SK-N-SH (cell line): Measurements from ENCODE around the gene SLAMF8.

Experiments
- REST ChIP-seq: IDR thresholded peaks from 2 replicates; pipeline ENCODE4 v1.6.1; 2012; ENCODE audit warnings: mild to moderate bottlenecking, low read depth, low read length, moderate library complexity
- TF ChIP-seq, protein P1 (sequence below): fragments of 200-600 bp; sonication (generic); IDR thresholded peaks from 2 replicates; pipeline ENCODE4 v1.6.1; 2017; ENCODE audit warnings: antibody characterized with exemption, mild to moderate bottlenecking, moderate library complexity

- TF ChIP-seq, protein P1, sequence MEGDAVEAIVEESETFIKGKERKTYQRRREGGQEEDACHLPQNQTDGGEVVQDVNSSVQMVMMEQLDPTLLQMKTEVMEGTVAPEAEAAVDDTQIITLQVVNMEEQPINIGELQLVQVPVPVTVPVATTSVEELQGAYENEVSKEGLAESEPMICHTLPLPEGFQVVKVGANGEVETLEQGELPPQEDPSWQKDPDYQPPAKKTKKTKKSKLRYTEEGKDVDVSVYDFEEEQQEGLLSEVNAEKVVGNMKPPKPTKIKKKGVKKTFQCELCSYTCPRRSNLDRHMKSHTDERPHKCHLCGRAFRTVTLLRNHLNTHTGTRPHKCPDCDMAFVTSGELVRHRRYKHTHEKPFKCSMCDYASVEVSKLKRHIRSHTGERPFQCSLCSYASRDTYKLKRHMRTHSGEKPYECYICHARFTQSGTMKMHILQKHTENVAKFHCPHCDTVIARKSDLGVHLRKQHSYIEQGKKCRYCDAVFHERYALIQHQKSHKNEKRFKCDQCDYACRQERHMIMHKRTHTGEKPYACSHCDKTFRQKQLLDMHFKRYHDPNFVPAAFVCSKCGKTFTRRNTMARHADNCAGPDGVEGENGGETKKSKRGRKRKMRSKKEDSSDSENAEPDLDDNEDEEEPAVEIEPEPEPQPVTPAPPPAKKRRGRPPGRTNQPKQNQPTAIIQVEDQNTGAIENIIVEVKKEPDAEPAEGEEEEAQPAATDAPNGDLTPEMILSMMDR, result no peak
- TF ChIP-seq REST, result no peak
These were observed 39.7 kb upstream of the SLAMF8 start for GRCh38 chr1:159786966-159787365.
